Muscle layer of colon (tissue), 2 donors: ENCODE results near the gene THUMPD1.
"Not testable (repeated sequence)": the region's sequence is repeated elsewhere in the genome, so short reads cannot be mapped to it uniquely, and the experiment has no call there.

Source experiments
- H3K27ac ChIP-seq: one replicate; pipeline ENCODE4 v1.7.0; 2013; ENCODE audit warnings: low read depth, mild to moderate bottlenecking, low read length, moderate library complexity
- H3K27me3 ChIP-seq, 2 donors: one replicate each; pipeline ENCODE4 v1.7.0; 2013; ENCODE audit warnings: low read length in 2 of 2, mild to moderate bottlenecking in 2 of 2; ENCODE audit not compliant: insufficient read depth in 2 of 2, control insufficient read depth in 1 of 2
- H3K36me3 ChIP-seq: one replicate; pipeline ENCODE4 v1.7.0; 2013; ENCODE audit warnings: mild to moderate bottlenecking, low read length; ENCODE audit not compliant: insufficient read depth
- H3K4me1 ChIP-seq: one replicate; pipeline ENCODE4 v1.7.0; 2013; ENCODE audit warnings: mild to moderate bottlenecking, low read length; ENCODE audit not compliant: insufficient read depth
- H3K4me3 ChIP-seq, 2 donors: one replicate each; pipeline ENCODE4 v1.7.0; 2013; ENCODE audit warnings: low read length in 2 of 2, low read depth in 1 of 2, mild to moderate bottlenecking in 1 of 2, moderate library complexity in 1 of 2
- H3K9ac ChIP-seq: one replicate; pipeline ENCODE4 v1.7.0; 2013; ENCODE audit warnings: low read length
- H3K9me3 ChIP-seq: one replicate; pipeline ENCODE4 v1.7.0; 2013; ENCODE audit warnings: mild to moderate bottlenecking, low read length
- donor health status: abdominal sarcoma.
- donor health status: Adenocarcinoma of cecum.

Gene THUMPD1

DNA sequence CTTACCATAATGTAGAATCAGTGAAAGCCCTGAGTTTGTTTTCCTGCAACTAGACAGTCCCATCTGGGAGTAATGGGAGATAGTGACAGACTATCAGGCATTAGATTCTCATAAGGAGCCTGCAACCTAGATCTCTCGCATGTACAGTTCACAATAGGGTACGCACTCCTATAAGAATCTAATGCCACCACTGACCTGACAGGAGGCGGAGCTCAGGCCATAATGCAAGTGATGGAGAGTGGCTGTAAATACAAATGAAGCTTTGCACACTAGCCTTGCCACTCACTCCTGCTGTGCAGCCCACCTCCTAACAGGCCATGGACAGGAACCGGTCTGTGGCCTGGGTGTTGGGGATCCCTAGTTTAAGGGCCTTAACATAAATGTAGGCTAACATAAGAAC is 21.4 kb downstream of the THUMPD1 start:
- H3K4me1 ChIP-seq = no peaks in the 10 kb centered on the region
- no peaks in the 10 kb centered on the region for H3K9me3 ChIP-seq

DNA sequence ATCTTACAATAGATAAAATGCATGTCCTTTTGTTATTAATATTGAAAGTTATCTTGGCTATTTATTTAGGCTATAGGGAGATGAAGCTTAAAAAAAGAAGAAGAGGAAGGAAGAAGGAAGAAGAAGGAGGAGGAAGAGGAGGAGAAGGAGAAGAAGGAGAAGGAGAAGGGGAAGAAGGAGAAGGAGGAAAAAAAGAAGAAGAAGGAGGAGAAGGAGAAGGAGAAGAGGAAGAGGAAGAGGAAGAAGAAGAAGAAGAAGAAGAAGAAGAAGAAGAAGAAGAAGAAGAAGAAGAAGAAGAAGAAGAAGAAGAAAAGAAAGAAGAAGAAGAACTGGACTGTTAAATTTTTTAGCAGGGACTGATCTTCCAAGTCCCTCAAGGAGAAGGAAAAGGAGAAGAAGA is 23.9 kb downstream of the THUMPD1 start:
- not testable (repeated sequence) for H3K27me3 ChIP-seq, H3K4me1 ChIP-seq, H3K9ac ChIP-seq, H3K9me3 ChIP-seq, H3K4me3 ChIP-seq, H3K36me3 ChIP-seq, H3K27ac ChIP-seq

More for the DNA sequence above, 21.4 kb downstream of the THUMPD1 start:
- H3K27ac ChIP-seq = no peak overlapping the region
- H3K9ac ChIP-seq = no peak overlapping the region
- H3K36me3 ChIP-seq = no peaks in the 10 kb centered on the region
- no peaks in the 10 kb centered on the region for H3K27me3 ChIP-seq
- H3K4me3 ChIP-seq = no peak overlapping the region

DNA sequence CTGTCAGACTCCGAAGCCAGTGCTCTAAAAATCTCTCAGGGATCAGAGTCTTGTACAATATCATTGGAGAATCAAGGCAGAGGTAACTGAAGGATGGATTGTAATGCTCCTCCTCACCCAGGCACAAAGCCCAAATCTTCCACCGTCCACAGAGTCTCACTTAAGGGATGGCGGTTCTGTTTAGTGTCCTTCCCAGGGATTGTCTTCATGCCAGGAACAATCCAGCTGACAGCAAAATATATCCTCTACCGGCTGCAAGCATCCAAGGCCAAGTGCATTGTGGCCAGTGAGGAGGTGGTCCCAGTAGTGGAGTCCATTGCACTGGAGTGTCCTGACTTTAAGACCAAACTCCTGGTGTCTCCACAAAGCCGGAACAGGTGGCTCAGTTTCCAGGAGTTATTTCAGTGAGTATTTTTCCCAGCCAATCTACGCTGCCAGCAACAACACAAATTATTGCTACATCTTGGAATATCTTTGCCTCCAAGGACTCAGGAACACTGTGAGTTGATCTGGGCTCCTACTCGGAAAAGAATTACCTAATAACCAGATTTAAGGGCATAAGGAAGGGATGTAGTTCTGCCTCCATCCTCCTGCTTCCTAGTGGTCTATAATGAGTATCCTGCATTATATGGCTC is 30.2 kb downstream of the THUMPD1 start:
- H3K9ac ChIP-seq = no peak overlapping the region
- no peaks in the 10 kb centered on the region for H3K27me3 ChIP-seq
- no peaks in the 10 kb centered on the region for H3K36me3 ChIP-seq
- no peak overlapping the region for H3K27ac ChIP-seq
- H3K4me3 ChIP-seq = no peak overlapping the region
- H3K4me1 ChIP-seq = no peaks in the 10 kb centered on the region
- no peaks in the 10 kb centered on the region for H3K9me3 ChIP-seq

DNA sequence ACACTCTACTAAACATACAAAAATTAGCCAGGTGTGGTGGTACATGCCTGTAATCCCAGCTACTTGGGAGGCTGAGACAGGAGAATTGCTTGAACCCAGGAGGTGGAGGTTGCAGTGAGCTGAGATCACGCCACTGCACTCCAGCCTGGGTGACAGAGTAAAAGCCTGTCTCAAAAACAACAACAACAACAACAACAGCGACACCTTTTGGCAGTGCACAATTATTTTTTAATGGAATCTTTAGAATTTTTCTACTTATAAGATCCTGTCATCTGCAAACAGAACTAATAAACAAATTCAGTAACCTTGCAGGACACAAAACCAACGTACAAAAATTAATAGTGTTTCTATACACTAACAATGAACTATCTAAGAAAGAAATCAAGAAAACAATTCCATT is 33.5 kb downstream of the THUMPD1 start:
- not testable (repeated sequence) for H3K27me3 ChIP-seq, H3K9me3 ChIP-seq, H3K36me3 ChIP-seq, H3K4me1 ChIP-seq, H3K9ac ChIP-seq, H3K4me3 ChIP-seq, H3K27ac ChIP-seq

DNA sequence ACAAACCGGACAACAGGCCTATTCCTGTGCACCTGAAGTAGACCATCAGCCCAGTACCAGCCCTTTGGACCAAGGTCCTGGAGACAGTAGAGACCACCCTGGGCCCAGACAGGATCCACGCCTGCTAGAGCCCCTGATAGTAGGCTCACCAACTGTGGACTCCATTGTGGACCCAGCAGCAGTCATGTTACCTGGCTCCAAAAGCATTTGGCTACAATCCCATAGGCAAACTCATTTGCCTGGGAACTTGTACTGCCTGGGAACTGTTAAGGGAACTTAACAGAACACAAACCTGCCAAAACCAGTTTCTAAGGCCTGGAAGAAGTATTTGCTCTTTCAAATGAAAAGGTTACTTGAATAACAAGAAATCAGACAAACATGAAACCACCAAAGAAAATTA is 34.2 kb downstream of the THUMPD1 start:
- Histone ChIP-seq H3K27me3 (no peaks in the 10 kb centered on the region), H3K9ac (no peak overlapping the region), H3K4me3 (no peak overlapping the region), H3K4me1 (no peaks in the 10 kb centered on the region), H3K27ac (no peak overlapping the region), H3K9me3 (no peaks in the 10 kb centered on the region), H3K36me3 (no peaks in the 10 kb centered on the region)

DNA sequence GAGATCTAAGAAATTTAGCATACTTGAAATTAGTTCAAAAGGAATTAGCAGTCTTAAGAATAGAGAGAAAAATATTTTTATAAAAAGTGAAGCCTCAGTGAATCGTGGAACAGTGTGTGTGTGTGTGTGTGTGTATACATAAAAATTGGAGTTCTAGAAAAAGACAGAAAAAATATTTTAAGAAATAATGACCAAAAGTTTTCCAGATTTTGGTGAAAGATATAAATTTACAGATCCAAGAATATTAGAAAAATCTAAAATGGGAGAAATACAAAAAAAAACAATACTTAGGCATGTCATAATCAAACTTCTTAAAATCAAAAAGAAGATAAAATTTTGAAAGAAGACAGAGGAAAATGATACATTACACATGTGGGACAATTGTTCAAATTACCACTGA is 35.6 kb downstream of the THUMPD1 start:
- not testable (repeated sequence) for H3K9me3 ChIP-seq, H3K9ac ChIP-seq, H3K27ac ChIP-seq, H3K4me1 ChIP-seq, H3K4me3 ChIP-seq, H3K27me3 ChIP-seq, H3K36me3 ChIP-seq

DNA sequence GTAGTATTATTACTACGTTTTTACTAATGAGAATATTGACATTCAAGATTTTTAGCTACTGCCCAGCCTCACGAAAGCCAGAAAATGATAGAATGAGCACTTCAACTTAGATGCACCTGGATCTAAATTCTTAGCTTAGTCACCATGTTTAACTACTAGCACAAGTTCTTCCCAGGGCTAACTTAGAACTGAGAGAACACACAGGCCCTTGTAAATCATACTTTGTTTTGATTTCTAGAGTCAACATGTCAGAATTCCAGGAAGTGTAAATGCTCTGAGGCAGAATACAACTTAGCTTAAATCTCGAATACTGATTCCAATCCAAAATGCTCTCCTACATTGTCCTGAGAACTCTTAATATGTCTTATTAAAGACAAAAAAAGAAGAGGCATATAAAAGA is 37.3 kb downstream of the THUMPD1 start:
- no peak overlapping the region for H3K27ac ChIP-seq
- H3K9me3 ChIP-seq = no peaks in the 10 kb centered on the region
- H3K4me1 ChIP-seq = no peaks in the 10 kb centered on the region
- H3K4me3 ChIP-seq = no peak overlapping the region
- no peaks in the 10 kb centered on the region for H3K36me3 ChIP-seq
- H3K27me3 ChIP-seq = no peaks in the 10 kb centered on the region
- H3K9ac ChIP-seq = no peak overlapping the region

DNA sequence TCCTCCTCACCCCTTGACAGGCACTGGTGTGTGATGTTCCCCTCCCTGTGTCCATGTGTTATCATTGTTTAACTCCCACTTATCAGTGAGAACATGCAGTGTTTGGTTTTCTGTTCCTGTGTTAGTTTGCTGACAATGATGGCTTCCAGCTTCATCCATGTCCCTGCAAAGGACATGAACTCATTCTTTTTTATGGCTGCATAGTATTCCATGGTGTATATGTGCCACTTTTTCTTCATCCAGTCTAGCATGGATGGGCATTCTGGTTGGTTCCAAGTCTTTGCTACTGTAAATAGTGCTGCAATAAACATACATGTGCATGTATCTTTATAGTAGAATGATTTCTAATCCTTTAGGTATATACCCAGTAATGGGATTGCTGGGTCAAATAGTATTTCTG is 39.9 kb downstream of the THUMPD1 start:
- H3K4me1 ChIP-seq, H3K27me3 ChIP-seq, H3K9me3 ChIP-seq, H3K4me3 ChIP-seq, H3K9ac ChIP-seq, H3K36me3 ChIP-seq, H3K27ac ChIP-seq: not testable (repeated sequence)

DNA sequence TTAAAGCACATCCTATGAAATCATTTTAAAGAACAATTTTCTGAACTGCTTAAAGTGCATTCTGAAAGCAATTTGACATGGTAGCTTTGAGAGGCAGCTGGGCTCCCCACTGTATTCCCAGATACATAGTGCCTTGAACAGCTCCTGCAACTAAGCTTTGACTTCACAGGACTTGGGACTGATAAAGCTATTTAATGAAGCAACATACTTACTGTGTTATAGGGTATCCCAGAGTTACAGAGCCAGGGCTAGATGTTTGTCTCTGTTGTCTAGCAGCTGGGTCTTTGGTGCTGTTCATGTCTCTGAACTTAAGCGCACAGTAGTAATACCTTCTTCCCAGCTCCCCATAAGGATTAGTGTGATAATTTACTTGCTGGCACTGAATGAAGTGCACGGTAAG is 45.0 kb downstream of the THUMPD1 start:
- H3K27me3 ChIP-seq = no peaks in the 10 kb centered on the region
- no peak overlapping the region for H3K27ac ChIP-seq
- H3K9ac ChIP-seq = no peak overlapping the region
- H3K4me1 ChIP-seq = no peaks in the 10 kb centered on the region
- no peaks in the 10 kb centered on the region for H3K9me3 ChIP-seq
- H3K36me3 ChIP-seq = no peaks in the 10 kb centered on the region
- no peak overlapping the region for H3K4me3 ChIP-seq

DNA sequence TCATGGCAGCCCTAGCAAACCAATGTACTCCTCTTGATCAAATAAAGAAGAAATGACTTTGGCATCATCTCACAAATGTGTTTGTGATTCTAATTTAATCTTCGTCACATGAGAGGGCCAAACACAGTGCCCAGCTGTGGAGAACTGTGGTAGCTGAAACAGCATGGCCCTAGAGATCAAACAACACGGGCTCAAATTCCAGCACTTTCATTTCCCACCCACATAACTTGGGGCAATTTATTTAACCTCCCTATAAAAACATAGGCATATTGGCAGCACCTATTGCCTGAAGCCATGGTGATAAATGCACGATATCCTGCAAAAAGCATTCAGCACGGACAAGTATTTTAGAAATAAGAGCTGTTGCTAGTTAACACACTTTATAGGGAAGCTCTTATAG is 46.6 kb downstream of the THUMPD1 start:
- Histone ChIP-seq H3K27me3 (no peaks in the 10 kb centered on the region), H3K36me3 (no peaks in the 10 kb centered on the region), H3K27ac (no peak overlapping the region), H3K4me3 (no peak overlapping the region), H3K9ac (no peak overlapping the region), H3K4me1 (no peaks in the 10 kb centered on the region), H3K9me3 (no peaks in the 10 kb centered on the region)

DNA sequence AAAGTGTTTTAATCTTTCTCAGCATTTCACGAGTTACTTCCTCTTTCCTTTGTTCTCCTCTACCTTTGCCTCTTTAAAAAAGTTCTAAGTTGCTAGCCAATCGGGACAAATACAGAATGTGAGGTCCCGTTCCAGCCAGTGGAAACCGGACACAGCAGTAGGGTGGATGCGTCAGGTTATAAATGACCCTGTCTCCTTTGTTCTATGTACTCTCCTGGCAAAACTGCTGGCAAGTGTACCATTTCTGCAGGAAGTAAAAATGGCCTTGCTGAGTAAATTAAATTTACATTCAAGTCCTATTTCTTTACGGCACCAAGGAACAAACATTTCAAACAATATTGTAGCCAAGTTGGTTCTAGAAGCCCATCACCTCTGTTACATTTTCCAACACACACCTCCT is 47.5 kb downstream of the THUMPD1 start:
- not testable (repeated sequence) for H3K4me3 ChIP-seq, H3K27me3 ChIP-seq, H3K9ac ChIP-seq, H3K9me3 ChIP-seq, H3K4me1 ChIP-seq, H3K36me3 ChIP-seq, H3K27ac ChIP-seq

DNA sequence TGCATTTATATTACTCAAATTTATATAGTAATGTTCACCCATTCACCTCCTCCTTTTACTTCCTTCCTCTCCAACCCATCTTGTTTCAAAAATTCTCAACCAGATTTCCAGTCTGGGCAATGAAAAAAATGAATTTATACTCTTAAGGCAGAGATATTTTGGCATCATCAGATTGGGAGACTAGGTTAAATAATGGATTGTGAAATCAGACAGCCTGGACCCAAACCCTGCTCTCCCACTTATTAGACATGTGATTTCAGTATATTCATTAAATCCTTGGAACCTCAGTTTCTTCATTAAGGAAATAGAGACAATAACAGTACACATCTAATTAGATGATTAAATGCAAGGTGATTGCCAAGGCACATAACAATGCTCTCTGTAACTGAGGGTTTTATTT is 52.0 kb downstream of the THUMPD1 start:
- Histone ChIP-seq H3K9ac (no peak overlapping the region), H3K36me3 (no peaks in the 10 kb centered on the region), H3K27me3 (no peaks in the 10 kb centered on the region), H3K27ac (no peak overlapping the region), H3K9me3 (no peaks in the 10 kb centered on the region), H3K4me3 (no peak overlapping the region), H3K4me1 (no peaks in the 10 kb centered on the region)
